Stomach (tissue), 9 donors: ENCODE measurements around the gene AQP2. TPM values are rescaled to one million over a fixed set of nuclear protein-coding genes. Genes with fewer than 3 reads are reported as not detected.

ENCODE experiments used
- DNase-seq, 2 donors: peaks; one replicate each; pipeline versions ENCODE4 v3.0.0 to v3.0.0-alpha.2; 2013 to 2019
- H3K27ac ChIP-seq, 5 donors: fragments of 200-600 bp in 4 of 5; sonication (generic) in 4 of 5; one replicate each; pipeline ENCODE4 v1.5.1; 2013 to 2019; ENCODE audit warnings: mild to moderate bottlenecking in 1 of 5, moderate library complexity in 1 of 5
- H3K27me3 ChIP-seq, 3 donors: fragments of 200-600 bp; sonication (generic); one replicate each; pipeline ENCODE4 v1.5.1; 2017 to 2019; ENCODE audit warnings: mixed run types in 1 of 3
- H3K36me3 ChIP-seq, 4 donors: fragments of 200-600 bp; sonication (generic); 1 replicate in 3 of 4; 2 replicates in 1 of 4; pipeline ENCODE4 v1.5.1; 2016 to 2019
- H3K4me1 ChIP-seq, 4 donors: fragments of 200-600 bp; sonication (generic); one replicate each; pipeline ENCODE4 v1.5.1; 2016 to 2019
- H3K4me3 ChIP-seq, 4 donors: fragments of 200-600 bp; sonication (generic) in 3 of 4; one replicate each; pipeline ENCODE4 v1.5.1; 2016 to 2019; ENCODE audit warnings: mild to moderate bottlenecking in 1 of 4
- H3K9me3 ChIP-seq, 4 donors: fragments of 200-600 bp; sonication (generic); one replicate each; pipeline ENCODE4 v1.5.1; 2016 to 2019
- CTCF ChIP-seq, 7 experiments: fragments of 450-650 bp in 4 of 7; fragments of 200-600 bp in 3 of 7; sonication (generic) in 3 of 7; IDR thresholded peaks; one replicate each; pipeline ENCODE4 v1.5.1; 2016 to 2019; ENCODE audit warnings: antibody characterized with exemption in 7 of 7, control low read depth in 2 of 7, mild to moderate bottlenecking in 1 of 7
- EP300 ChIP-seq: sonication (generic); formaldehyde crosslinking; IDR thresholded peaks from one replicate; pipeline ENCODE4 v1.6.1; 2017; ENCODE audit warnings: antibody characterized with exemption
- POLR2A ChIP-seq, 4 donors: fragments of 450-650 bp; IDR thresholded peaks; one replicate each; pipeline ENCODE4 v1.6.1; 2016; ENCODE audit warnings: antibody characterized with exemption in 4 of 4, control low read depth in 2 of 4, mild to moderate bottlenecking in 1 of 4, moderate library complexity in 1 of 4
- POLR2AphosphoS5 ChIP-seq, 3 donors: sonication (generic); formaldehyde crosslinking; IDR thresholded peaks; one replicate each; pipeline ENCODE4 v1.6.1; 2016; ENCODE audit warnings: antibody characterized with exemption in 3 of 3
- WGBS, 5 donors: extraction: QIAGEN DNeasy Blood & Tissue Kit in 3 of 5; methylation state at CpG; one replicate each; pipeline versions ENCODE4 v1.1.5 to v1.1.7; 2013 to 2018; 5-methylcytosine and 5-hydroxymethylcytosine counted together
- intact Hi-C: fragments of 100-400 bp; cut with DNase I; formaldehyde crosslinking; loops from one replicate; pipeline ENCODE4 v1.15.1; 2023; ENCODE audit warnings: low total_unique reads
- polyA plus RNA-seq, 3 donors: library from polyadenylated mRNA; stranded (reverse); fragments of 200-250 nt; gene quantifications; one replicate each; pipeline ENCODE4 v1.2.3, GENCODE V29; 2013
- total RNA-seq, 5 donors: library from RNA; depleted of rRNA; stranded (reverse); fragments of >200 nt; gene quantifications; one replicate each; pipeline versions ENCODE4 v1.1.0 to v1.2.3, GENCODE V29; 2014 to 2016
- donor health status: healthy with polysubstance abuse.
- donor health status: Bipolar disorder and iron deficiency.
- donor health status: healthy.

Gene AQP2
- total and polyA plus RNA-seq, 8 donors: 0.92 TPM; not detected in 7

GRCh38 chr12:49953961-49954846, 3.7 kb downstream of the AQP2 start:
- Histone ChIP-seq H3K4me1 (peaks cover 2 to 21% (median 8%) of the 10 kb centered on the region in 4 donors), H3K4me3 (no peak overlapping the region), H3K27ac (no peak overlapping the region), H3K9me3 (no peaks in the 10 kb centered on the region), H3K27me3 (peaks cover 0 to 78% (median 11%) of the 10 kb centered on the region in 3 donors), H3K36me3 (no peaks in the 10 kb centered on the region)
- no peak for TF ChIP-seq POLR2A (IDR thresholded peaks at IDR 0.05)
- intact Hi-C loops: no loop called here
- 78 to 83% (median 82%) methylated on average over 17 to 21 of the region's 21 CpGs for WGBS, 5 donors
- DNase-seq: no peak

GRCh38 chr12:49954863-49955830, 4.6 kb downstream of the AQP2 start:
- WGBS, 5 donors: 33 to 61% (median 49%) methylated on average over 40 to 53 of the region's 53 CpGs
- no peak overlapping the region for H3K4me3 ChIP-seq

GRCh38 chr12:49955899-49956662, 5.5 kb downstream of the AQP2 start:
- Histone ChIP-seq H3K4me1 (peaks cover 20 to 39% (median 25%) of the 10 kb centered on the region in 4 donors), H3K36me3 (no peaks in the 10 kb centered on the region), H3K9me3 (no peaks in the 10 kb centered on the region), H3K27ac (no peak overlapping the region), H3K4me3 (no peak overlapping the region), H3K27me3 (peaks cover 0 to 91% (median 30%) of the 10 kb centered on the region in 3 donors)
- TF ChIP-seq CTCF (IDR thresholded peaks at IDR 0.05) (no peak), POLR2A (IDR thresholded peaks at IDR 0.05) (no peak), EP300 (no peak), POLR2AphosphoS5 (IDR thresholded peaks at IDR 0.05) (no peak)
- intact Hi-C loops: no loop called here
- WGBS, 5 donors: 48 to 56% (median 49%) methylated on average over 12 to 13 of the region's 13 CpGs
- DNase-seq: no peak

More at GRCh38 chr12:49954863-49955830, 4.6 kb downstream of the AQP2 start:
- H3K9me3 ChIP-seq: no peaks in the 10 kb centered on the region
- H3K36me3 ChIP-seq: no peaks in the 10 kb centered on the region
- peaks cover 0 to 88% (median 21%) of the 10 kb centered on the region in 3 donors for H3K27me3 ChIP-seq
- peak in 1 of 2 donors; percentile 49 for DNase-seq
- H3K4me1 ChIP-seq: peaks cover 10 to 30% (median 16%) of the 10 kb centered on the region in 4 donors
- TF ChIP-seq POLR2A (IDR thresholded peaks at IDR 0.05) (no peak), CTCF (IDR thresholded peaks at IDR 0.05) (no peak), POLR2AphosphoS5 (IDR thresholded peaks at IDR 0.05) (no peak), EP300 (no peak)
- intact Hi-C loops: no loop called here
- no peak overlapping the region for H3K27ac ChIP-seq

GRCh38 chr12:49956663-49957569, 6.4 kb downstream of the AQP2 start:
- H3K4me3 ChIP-seq: no peak overlapping the region
- peaks cover 25 to 46% (median 30%) of the 10 kb centered on the region in 4 donors for H3K4me1 ChIP-seq
- intact Hi-C loops: no loop called here
- no peaks in the 10 kb centered on the region for H3K9me3 ChIP-seq
- H3K36me3 ChIP-seq: no peaks in the 10 kb centered on the region
- 82 to 88% (median 87%) methylated on average over 6 of the region's 6 CpGs for WGBS, 5 donors
- no peak for TF ChIP-seq EP300
- no peak for TF ChIP-seq CTCF (IDR thresholded peaks at IDR 0.05)
- TF ChIP-seq POLR2A (IDR thresholded peaks at IDR 0.05): no peak
- no peak for TF ChIP-seq POLR2AphosphoS5 (IDR thresholded peaks at IDR 0.05)
- H3K27ac ChIP-seq: no peak overlapping the region
- peaks cover 0 to 94% (median 35%) of the 10 kb centered on the region in 3 donors for H3K27me3 ChIP-seq
- no peak for DNase-seq
